Neural cell (in vitro differentiated cells): ENCODE results near the gene FAM124B. TPM values are rescaled to one million over a fixed set of nuclear protein-coding genes. Genes with fewer than 3 reads are reported as not detected.

Source experiments
- H2AFZ ChIP-seq: fragments of 200-600, 300-800 bp; sonication (generic), shearing (Covaris generic); 2 replicates; pipeline ENCODE4 v1.6.0; 2014; ENCODE audit warnings: low read depth, mild to moderate bottlenecking, antibody characterized with exemption, low read length, moderate library complexity
- H3F3A ChIP-seq: fragments of 200-600 bp; shearing (Covaris generic); 2 replicates; pipeline ENCODE4 v1.6.1; 2016; ENCODE audit warnings: mild to moderate bottlenecking, moderate library complexity, mixed read lengths, antibody characterized with exemption, low read length; ENCODE audit not compliant: insufficient read depth, poor library complexity, severe bottlenecking
- H3K27ac ChIP-seq: fragments of 200-600, 300-800 bp; sonication (generic), shearing (Covaris generic); 2 replicates; pipeline ENCODE4 v1.5.1; 2014; ENCODE audit warnings: mild to moderate bottlenecking, low read length, moderate library complexity
- H3K27me3 ChIP-seq: fragments of 300-800, 200-600 bp; sonication (generic), shearing (Covaris generic); 2 replicates; pipeline ENCODE4 v1.6.0; 2014; ENCODE audit warnings: mild to moderate bottlenecking, low read depth, low read length, moderate library complexity; ENCODE audit not compliant: insufficient read depth
- H3K36me3 ChIP-seq: fragments of 300-800, 200-600 bp; sonication (generic), shearing (Covaris generic); 2 replicates; pipeline ENCODE4 v1.5.1; 2014; ENCODE audit warnings: mild to moderate bottlenecking, antibody characterized with exemption, low read length, moderate library complexity; ENCODE audit not compliant: insufficient read depth
- H3K4me2 ChIP-seq: fragments of 300-800, 200-600 bp; sonication (generic), shearing (Covaris generic); 2 replicates; pipeline ENCODE4 v1.6.0; 2014; ENCODE audit warnings: mild to moderate bottlenecking, low read length
- H3K4me3 ChIP-seq: fragments of 300-800, 200-600 bp; sonication (generic), shearing (Covaris generic); 2 replicates; pipeline ENCODE4 v1.5.1; 2014; ENCODE audit warnings: mild to moderate bottlenecking, low read length, moderate library complexity
- H3K79me2 ChIP-seq: fragments of 200-600 bp; shearing (Covaris generic); replicated peaks from 2 replicates; pipeline ENCODE4 v1.6.0; 2014; ENCODE audit warnings: mild to moderate bottlenecking, low read length, moderate library complexity; ENCODE audit not compliant: insufficient read depth
- H3K9ac ChIP-seq: fragments of 300-800, 200-600 bp; sonication (generic), shearing (Covaris generic); 2 replicates; pipeline ENCODE4 v1.6.1; 2016; ENCODE audit warnings: mild to moderate bottlenecking, low read length, mixed read lengths
- H3K9me2 ChIP-seq: fragments of 200-600 bp; shearing (Covaris generic); 2 replicates; pipeline ENCODE4 v1.6.1; 2016; ENCODE audit warnings: mild to moderate bottlenecking, low read length, mixed read lengths; ENCODE audit not compliant: insufficient read depth
- H3K9me3 ChIP-seq: fragments of 200-600, 300-800 bp; sonication (generic), shearing (Covaris generic); 2 replicates; pipeline ENCODE4 v1.6.1; 2016; ENCODE audit warnings: mild to moderate bottlenecking, mixed run types, low read length, moderate library complexity, mixed read lengths
- H4K20me1 ChIP-seq: fragments of 200-600 bp; shearing (Covaris generic); 2 replicates; pipeline ENCODE4 v1.6.1; 2016; ENCODE audit warnings: mild to moderate bottlenecking, mixed run types; ENCODE audit not compliant: insufficient read depth
- EP300 ChIP-seq: fragments of 450-650 bp; conservative IDR thresholded peaks from 2 replicates; pipeline ENCODE4 v1.6.1; 2014; ENCODE audit warnings: antibody characterized with exemption, mild to moderate bottlenecking, moderate library complexity; ENCODE audit not compliant: poor library complexity, severe bottlenecking
- EZH2 ChIP-seq: fragments of 200-600, 300-800 bp; shearing (Covaris generic), sonication (generic); IDR thresholded peaks from 2 replicates; pipeline ENCODE4 v1.6.1; 2014; ENCODE audit warnings: antibody characterized with exemption, low read length, borderline replicate concordance, mild to moderate bottlenecking; ENCODE audit not compliant: insufficient read depth, poor library complexity, severe bottlenecking
- MXI1 ChIP-seq: fragments of 450-650 bp; conservative IDR thresholded peaks from 2 replicates; pipeline ENCODE4 v1.6.1; 2014; ENCODE audit warnings: antibody characterized with exemption, mild to moderate bottlenecking; ENCODE audit not compliant: poor library complexity, severe bottlenecking
- POLR2AphosphoS5 ChIP-seq: IDR thresholded peaks from 2 replicates; pipeline ENCODE4 v1.6.1; 2012
- RAD21 ChIP-seq: fragments of 450-650 bp; conservative IDR thresholded peaks from 2 replicates; pipeline ENCODE4 v1.6.1; 2014; ENCODE audit warnings: antibody characterized with exemption, mild to moderate bottlenecking, moderate library complexity
- REST ChIP-seq: IDR thresholded peaks from 2 replicates; pipeline ENCODE4 v1.6.1; 2012; ENCODE audit warnings: borderline replicate concordance
- SMC3 ChIP-seq: fragments of 450-650 bp; conservative IDR thresholded peaks from 2 replicates; pipeline ENCODE4 v1.6.1; 2014; ENCODE audit warnings: antibody characterized with exemption, mild to moderate bottlenecking, moderate library complexity; ENCODE audit not compliant: poor library complexity
- TAF1 ChIP-seq: IDR thresholded peaks from 2 replicates; pipeline ENCODE4 v1.6.1; 2012; ENCODE audit warnings: low read depth
- polyA plus RNA-seq: library from polyadenylated mRNA; depleted of rRNA; stranded (reverse); fragments of >200 nt; gene quantifications from 2 replicates; pipeline ENCODE4 v1.2.3, GENCODE V29; 2014
- TF ChIP-seq, protein P1 (sequence below): fragments of 450-650 bp; IDR thresholded peaks from 2 replicates; pipeline ENCODE4 v1.5.1; 2014; ENCODE audit warnings: antibody characterized with exemption, mild to moderate bottlenecking, moderate library complexity; ENCODE audit not compliant: poor library complexity, severe bottlenecking

The FAM124B gene
- polyA plus RNA-seq, 1 donor from 2014 or later, result not detected

DNA sequence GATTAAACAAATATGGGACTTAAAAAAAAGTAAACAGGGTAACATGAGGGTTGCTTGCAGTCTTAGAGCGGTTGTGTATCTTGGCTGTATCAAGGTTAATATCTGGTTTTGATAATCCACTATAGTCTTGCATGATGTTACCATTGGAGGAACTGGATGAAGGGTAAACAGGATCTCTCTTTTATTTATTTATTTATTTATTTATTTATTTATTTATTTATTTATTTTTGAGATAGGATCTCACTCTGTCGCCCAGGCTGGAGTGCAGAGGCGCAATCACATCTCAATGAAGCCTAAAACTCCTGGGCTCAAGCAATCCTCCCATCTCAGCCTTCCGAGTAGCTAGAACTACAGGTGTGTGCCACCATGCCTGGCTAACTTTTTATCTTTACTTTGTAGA, 42.9 kb upstream of the FAM124B start:
- Histone ChIP-seq H2AFZ (no peak overlapping the region), H3K9ac (no peak overlapping the region), H3F3A (no peaks in the 10 kb centered on the region), H3K36me3 (no peaks in the 10 kb centered on the region), H3K4me2 (no peak overlapping the region), H3K79me2 (no peaks in the 10 kb centered on the region), H3K9me3 (no peaks in the 10 kb centered on the region), H3K4me3 (no peak overlapping the region), H4K20me1 (no peaks in the 10 kb centered on the region), H3K27ac (no peak overlapping the region), H3K27me3 (no peaks in the 10 kb centered on the region), H3K9me2 (no peaks in the 10 kb centered on the region)
- no peak for TF ChIP-seq MXI1
- no peak for TF ChIP-seq EZH2
- TF ChIP-seq EP300, result no peak
- TF ChIP-seq RAD21, result no peak
- TF ChIP-seq, protein P1, sequence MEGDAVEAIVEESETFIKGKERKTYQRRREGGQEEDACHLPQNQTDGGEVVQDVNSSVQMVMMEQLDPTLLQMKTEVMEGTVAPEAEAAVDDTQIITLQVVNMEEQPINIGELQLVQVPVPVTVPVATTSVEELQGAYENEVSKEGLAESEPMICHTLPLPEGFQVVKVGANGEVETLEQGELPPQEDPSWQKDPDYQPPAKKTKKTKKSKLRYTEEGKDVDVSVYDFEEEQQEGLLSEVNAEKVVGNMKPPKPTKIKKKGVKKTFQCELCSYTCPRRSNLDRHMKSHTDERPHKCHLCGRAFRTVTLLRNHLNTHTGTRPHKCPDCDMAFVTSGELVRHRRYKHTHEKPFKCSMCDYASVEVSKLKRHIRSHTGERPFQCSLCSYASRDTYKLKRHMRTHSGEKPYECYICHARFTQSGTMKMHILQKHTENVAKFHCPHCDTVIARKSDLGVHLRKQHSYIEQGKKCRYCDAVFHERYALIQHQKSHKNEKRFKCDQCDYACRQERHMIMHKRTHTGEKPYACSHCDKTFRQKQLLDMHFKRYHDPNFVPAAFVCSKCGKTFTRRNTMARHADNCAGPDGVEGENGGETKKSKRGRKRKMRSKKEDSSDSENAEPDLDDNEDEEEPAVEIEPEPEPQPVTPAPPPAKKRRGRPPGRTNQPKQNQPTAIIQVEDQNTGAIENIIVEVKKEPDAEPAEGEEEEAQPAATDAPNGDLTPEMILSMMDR, result no peak
- no peak for TF ChIP-seq POLR2AphosphoS5
- no peak for TF ChIP-seq TAF1
- TF ChIP-seq REST, result no peak
- no peak for TF ChIP-seq SMC3

GRCh38 chr2:224444021-224444420, 42.1 kb upstream of the FAM124B start:
- no peaks in the 10 kb centered on the region for H3K9me3 ChIP-seq
- H3K27me3 ChIP-seq, result no peaks in the 10 kb centered on the region
- no peak overlapping the region for H3K27ac ChIP-seq
- H2AFZ ChIP-seq, result no peak overlapping the region
- no peaks in the 10 kb centered on the region for H3K36me3 ChIP-seq
- no peaks in the 10 kb centered on the region for H4K20me1 ChIP-seq
- no peak overlapping the region for H3K9ac ChIP-seq
- H3K4me2 ChIP-seq, result no peak overlapping the region
- H3K79me2 ChIP-seq, result no peaks in the 10 kb centered on the region
- TF ChIP-seq SMC3, result no peak
- TF ChIP-seq, protein P1, result no peak
- TF ChIP-seq EZH2, result no peak
- TF ChIP-seq EP300, result no peak
- no peak for TF ChIP-seq RAD21
- TF ChIP-seq POLR2AphosphoS5, result no peak
- TF ChIP-seq MXI1, result no peak
- TF ChIP-seq TAF1, result no peak
- no peak for TF ChIP-seq REST
- no peaks in the 10 kb centered on the region for H3K9me2 ChIP-seq
- no peaks in the 10 kb centered on the region for H3F3A ChIP-seq
- H3K4me3 ChIP-seq, result no peak overlapping the region
